HG03196 (cell line): ENCODE data around the gene CHKB.
"Not testable (repeated sequence)": the region's sequence is repeated elsewhere in the genome, so short reads cannot be mapped to it uniquely, and the experiment has no call there.

Experiments
- ATAC-seq: cut with Tn5 transposase; IDR thresholded peaks from one replicate; pipeline ENCODE4 v1.9.1; 2021; ENCODE audit not compliant: unreplicated experiment

Gene CHKB

GRCh38 chr22:50550395-50550794, 32.3 kb downstream of the CHKB start:
- no peak for ATAC-seq

- ATAC-seq = no peak
These were observed 33.5 kb downstream of the CHKB start for GRCh38 chr22:50548921-50549790.

DNA sequence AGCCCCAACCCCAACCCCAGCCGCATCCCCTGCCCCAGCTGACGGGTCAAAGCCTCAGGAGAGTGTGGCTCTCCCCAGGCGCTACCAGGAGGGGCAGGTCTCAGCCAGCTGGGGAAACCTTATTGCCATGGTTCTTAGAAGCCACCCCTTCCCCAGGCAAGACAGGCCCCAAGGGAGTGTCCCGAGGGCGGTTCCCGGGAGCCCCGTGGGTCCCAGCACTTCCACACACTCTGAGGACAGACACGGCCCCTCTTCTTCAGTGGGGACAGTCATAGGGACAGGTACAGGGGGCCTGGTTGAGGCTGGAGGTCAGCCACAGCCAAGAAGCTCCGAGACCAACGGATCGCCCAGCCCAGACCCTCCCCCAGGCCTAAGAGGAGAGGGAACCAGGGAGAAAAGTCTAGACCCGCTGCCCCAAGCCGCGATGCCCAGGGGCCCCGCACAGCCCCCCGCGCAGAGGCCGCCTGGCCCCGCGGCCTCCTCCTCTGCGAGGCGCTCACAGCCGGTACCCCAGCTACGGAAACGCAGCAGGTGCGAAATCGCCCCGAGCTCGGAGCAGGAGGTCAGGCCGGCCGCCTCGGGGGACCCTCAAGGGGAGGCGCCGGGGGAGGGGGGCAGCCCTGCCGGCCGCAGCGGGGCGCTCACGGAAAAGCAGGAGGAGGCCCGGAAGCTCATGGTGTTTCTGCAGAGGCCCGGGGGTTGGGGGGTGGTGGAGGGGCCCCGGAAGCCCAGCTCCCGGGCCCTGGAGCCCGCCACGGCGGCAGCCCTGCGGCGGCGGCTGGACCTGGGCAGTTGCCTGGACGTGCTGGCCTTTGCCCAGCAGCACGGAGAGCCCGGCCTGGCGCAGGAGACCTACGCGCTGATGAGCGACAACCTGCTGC, 34.4 kb downstream of the CHKB start:
- no peak for ATAC-seq

- no peak for ATAC-seq
These were observed 35.2 kb downstream of the CHKB start for GRCh38 chr22:50547263-50547985.

GRCh38 chr22:50546326-50547262, 36.1 kb downstream of the CHKB start:
- ATAC-seq = no peak

GRCh38 chr22:50545522-50546325, 36.9 kb downstream of the CHKB start, which contains the start of gene KLHDC7B:
TSS of gene KLHDC7B (plus strand) at chr22:50545899. CDS start at chr22:50546244, 345 bp downstream.
- no peak for ATAC-seq

- ATAC-seq = no peak
These were observed 37.8 kb downstream of the CHKB start for GRCh38 chr22:50544746-50545253.

GRCh38 chr22:50544078-50544745, 38.4 kb downstream of the CHKB start:
- peak; percentile 30 for ATAC-seq

DNA sequence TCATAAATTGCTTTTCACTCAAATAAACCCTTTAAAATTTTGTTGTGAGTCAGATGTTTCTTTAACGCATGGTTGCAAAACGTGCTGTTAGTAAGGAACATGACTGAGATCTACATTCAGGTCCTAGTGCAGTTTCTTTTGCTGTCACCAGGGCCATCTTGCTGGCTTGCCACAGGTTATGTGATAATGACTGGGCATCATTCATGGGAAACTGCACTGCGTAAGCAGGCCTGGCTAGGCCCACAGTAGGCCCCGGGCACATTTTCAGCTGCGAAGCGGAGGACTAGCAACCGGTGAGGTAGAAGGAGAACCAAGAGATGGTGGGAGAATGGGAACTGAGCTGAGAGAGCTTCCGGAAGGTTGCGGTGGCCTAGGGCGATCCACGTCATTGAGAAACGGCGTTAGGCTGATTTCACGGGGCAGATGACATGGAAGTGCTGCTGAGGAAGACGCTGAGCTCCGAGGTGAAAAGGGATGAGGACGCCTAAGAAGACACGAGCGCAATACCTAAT, 40.2 kb downstream of the CHKB start:
- ATAC-seq = no peak

- not testable (repeated sequence) for ATAC-seq
These were observed 41.0 kb downstream of the CHKB start for GRCh38 chr22:50541667-50542026.

GRCh38 chr22:50540381-50540780, 42.3 kb downstream of the CHKB start:
- no peak for ATAC-seq

DNA sequence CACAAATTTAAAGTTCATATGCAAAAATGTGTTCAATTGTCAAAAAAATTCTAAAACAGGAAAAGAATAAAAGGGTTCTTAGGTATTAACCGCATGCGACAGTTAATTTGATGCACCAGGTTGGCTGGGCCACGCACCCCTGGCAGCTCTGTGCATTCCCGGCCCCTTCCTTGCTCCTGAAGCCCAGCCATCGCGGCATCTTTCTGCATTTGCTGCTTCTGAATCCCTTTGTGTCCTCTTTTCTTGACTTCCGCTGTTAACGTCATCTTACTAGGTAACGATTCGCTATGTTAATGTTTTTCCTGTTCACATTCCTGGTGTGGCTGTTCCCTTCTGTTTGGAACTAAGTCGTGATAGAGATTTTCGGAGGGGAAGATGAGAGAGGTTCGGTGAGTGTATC, 44.9 kb downstream of the CHKB start:
- ATAC-seq = no peak

DNA sequence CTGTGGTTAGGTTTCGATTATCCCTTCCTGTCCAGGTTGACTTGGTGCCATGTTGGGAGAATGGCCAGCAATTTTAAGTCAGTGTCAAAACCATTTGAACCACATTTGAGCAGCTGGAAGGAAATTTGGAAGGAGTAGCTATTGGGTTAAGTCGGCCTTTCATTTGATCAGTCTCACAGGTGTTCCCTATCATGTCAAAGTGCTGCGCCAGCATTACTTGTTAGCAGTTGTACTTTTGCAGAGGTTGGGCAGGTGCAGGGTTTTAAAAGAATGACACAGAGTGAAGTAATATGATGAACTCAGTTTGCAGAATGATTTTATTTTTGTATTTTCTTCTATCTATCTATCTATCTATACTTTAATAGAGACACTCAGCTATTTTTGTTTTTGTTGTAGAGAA, 46.4 kb downstream of the CHKB start:
- no peak for ATAC-seq

DNA sequence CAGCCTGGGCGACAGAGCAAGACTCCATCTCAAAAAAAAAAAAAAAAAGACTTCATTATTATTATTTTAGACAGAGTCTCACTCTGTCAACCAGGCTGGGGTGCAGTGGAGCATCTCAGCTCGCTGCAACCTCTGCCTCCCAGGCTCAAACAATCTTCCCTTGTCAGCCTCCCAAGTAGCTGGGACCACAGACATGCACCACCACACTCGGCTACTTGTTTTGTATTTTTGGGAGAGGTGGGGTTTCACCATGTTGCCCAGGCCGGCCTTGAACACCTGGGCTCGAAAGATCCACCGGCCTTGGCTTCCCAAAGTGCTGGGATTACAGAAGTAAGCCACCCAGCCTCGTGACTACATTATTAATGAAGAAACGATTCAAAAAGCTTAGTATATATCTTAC, 47.5 kb downstream of the CHKB start:
- no peak for ATAC-seq

DNA sequence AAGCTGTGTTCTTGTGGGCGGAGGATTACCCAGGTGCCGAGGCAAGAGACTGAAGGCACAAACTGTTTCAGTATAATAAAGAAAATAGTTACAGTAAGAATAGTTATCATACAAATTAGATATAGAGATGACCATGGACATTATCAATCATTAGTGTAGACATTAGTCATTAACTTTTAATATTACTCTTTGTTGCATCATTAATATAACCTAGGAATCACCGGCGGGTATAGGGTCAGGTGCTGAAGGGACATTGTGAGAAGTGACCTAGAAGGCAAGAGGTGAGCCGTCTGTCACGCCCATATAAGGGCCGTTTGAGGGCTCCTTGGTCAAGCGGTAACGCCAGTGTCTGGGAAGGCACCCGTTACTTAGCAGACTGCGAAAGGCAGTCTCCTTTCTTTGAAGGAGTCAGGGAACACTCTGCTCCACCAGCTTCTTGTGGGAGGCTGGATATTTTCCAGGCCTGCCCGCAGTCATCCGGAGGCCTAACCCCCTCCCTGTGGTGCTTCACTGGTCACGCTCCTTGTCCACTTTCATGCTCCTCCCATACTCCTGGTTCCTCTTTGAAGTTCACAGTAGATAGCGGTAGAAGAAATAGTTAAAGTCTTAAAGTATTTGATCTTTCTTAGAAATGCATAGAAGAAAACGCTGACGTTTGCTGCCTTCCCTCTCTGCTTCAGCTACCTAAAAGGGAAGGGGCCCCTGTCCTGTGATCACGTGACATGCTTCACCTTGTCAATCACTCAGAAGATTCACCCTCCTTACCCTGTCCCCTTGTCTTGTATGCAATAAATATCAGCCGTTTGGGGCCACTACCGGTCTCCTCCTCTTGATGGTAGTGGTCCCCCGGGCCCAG, 48.6 kb downstream of the CHKB start:
- ATAC-seq = not testable (repeated sequence)

DNA sequence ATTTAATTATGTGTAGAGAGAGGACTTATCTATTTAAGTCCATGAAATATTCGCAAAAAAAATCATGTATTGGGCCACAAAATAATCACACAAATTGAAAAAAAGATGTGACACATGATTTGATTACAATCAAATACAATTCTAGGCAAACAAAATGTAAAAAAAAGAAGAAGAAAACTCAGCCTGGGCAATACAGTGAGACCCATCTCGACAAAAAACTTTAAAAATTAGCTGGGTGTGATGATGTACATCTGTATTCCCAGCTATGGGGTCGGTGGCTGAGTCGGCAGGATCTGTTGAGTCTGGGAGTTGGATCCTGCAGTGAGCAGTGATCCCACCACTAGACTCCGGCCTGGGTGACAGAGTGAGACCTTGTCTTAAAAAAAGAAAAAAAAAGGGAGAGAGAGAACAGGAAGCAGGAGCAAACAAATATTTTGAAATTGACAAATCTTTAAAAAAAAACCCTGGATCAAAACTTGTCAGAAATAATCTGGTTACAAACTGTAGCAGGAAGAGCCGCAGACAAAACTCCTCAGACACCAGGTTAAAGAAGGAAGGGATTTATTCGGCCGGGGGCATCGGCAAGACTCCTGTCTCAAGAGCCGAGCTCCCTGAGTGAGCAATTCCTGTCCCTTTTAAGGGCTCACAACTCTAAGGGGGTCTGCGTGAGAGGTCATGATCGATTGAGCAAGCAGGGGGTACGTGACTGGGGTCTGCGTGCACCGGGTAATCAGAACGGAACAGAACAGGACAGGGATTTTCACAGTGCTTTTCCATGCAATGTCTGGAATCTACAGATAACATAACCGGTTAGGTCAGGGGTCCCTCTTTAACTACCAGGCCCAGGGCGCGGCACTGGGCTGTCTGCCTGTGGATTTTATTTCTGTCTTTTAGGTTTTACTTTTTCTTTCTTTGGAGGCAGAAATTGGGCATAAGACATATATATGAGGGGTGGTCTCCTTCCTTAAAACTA, 49.5 kb downstream of the CHKB start:
- no peak for ATAC-seq
